ENCODE measurements around the gene HCRTR1.

HCRTR1 gene

DNA sequence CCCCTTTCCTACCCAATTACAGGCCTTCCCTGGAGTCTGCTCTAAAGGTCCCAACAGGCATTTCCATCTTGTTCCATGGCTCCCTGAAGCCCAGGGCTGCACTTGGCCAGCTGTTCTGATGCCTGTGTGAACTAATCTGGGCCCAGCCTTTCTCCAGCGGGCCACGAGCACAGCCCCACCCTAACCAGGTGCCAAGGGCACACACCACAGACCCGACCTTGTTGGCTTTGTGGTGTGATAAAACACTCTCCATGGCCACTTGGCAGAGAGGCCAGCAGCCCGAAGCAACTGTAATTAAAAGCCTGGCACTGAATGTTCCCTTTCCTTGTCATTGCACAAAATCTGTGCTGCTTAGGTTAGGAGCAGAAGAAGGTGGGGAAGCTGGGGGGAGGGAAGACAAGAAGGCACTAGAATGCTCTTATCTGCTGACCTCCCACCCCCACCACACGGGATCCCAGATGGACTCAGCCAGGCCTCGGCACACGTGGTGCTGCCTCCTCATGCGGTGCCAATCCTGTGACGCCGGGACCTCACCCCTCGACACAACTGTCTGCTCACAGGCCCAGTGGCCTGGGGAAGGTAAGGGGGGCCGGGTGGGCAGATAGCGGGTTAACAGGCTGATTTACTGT is 9.9 kb downstream of the HCRTR1 start:
- no peak for DNase-seq

DNA sequence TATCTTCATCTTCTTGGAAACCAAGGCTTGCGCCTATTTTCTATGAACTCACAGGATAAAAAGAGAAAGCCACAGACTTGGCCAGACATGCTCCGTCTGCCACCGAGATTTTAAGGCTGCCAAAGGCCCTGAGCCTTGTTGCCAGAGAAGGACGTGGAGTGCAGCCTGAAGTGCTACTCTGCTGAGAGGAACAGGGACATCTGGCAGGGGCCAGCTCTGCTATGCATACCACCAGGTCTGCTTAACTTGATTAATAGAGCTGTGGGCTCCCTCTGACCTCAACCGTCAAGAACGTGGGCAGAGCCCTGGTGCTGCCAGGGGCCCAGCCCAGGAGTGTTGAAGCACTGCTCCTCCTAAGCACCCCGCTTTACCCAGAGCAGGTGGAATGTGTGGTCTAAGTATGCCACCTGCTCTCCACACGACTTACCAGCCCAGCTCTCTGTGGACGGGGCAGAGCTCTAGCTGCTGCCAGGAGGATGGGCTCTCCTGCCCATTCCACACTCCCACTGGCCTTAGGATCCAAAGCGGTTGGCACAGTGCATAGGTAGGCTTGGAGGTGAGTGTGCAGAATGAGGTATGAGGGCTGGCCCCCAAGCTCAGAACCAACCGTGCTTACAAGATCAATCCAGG is 10.6 kb downstream of the HCRTR1 start:
- no peak for DNase-seq

DNA sequence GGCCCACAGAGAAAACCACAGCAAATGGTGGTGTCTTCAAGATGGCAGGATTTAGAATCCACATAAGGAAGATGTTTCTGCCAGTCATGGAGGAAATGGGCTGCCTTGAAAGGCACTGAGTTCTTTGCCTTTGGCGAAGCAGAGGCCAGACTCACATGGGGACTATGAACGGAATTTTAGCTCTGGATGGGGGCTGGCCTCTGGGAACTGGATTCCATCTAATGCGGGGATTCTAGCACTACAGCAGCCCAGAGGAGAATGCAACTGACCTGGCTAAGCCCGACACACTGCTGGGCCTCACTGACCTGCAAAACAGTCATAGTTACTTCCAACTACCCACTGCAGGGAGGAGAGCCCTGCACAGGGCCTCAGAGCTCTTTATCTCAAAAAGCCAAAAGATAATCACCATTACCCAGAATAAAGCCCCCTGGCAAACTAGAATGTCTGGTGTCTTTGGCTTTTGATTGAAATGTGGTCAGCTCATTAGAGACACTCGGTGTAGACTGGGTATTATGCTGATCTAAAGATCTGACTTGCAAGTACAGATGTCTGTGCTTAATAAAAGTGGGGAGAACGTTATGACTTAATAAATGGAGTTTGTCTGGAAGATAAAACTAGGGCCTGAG is 11.6 kb downstream of the HCRTR1 start:
- DNase-seq: no peak

GRCh38 chr1:31632649-31633048 is 15.2 kb downstream of the HCRTR1 start:
- no peak for DNase-seq

- DNase-seq: no peak
These were observed 15.6 kb downstream of the HCRTR1 start for GRCh38 chr1:31633117-31633516.

- DNase-seq: no peak
These were observed 20.6 kb downstream of the HCRTR1 start for GRCh38 chr1:31637915-31638673.

DNA sequence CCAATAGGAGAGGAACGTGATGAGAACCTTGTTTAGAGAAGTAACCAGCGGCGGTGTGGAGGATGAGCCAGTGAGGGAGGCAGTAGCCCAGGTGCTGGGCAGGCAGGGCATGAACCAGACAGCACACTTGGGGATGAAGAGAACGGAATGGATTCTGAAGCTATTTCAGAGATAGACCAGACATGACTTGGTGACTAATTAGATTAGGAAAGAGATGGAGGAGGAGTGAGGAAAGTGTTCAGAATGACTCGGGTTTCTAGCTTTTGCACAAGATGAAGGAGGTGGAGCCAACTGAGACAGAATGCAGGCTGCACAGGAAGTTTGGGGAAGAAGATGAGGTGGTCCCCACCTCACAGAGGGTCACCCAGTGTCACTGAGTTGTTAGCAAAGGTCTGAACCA is 22.1 kb downstream of the HCRTR1 start:
- DNase-seq: peak; percentile 63

GRCh38 chr1:31640179-31640578 is 22.7 kb downstream of the HCRTR1 start:
- no peak for DNase-seq

DNA sequence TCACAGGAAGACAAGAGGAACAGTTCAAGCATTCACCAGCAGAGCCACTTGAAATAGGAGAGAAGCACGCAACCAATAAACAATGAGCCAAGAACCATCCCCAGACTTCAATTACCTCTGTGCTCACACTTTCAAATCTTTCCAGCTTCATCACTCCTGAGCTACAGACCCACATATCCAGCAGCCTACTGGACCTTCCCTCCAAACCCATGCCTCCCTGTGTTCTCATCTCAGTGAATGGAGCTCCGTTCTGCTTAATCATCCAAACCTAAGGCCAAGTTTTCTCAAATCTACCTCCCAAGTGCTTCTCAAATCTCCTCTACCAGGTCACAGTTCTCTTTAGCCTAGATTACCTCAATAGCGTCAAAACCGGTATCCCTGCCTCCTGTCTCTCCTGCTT is 23.5 kb downstream of the HCRTR1 start:
- DNase-seq: no peak

GRCh38 chr1:31642366-31642765 is 24.9 kb downstream of the HCRTR1 start:
- no peak for DNase-seq

- DNase-seq: no peak
These were observed 25.4 kb downstream of the HCRTR1 start for GRCh38 chr1:31642897-31643296.

DNA sequence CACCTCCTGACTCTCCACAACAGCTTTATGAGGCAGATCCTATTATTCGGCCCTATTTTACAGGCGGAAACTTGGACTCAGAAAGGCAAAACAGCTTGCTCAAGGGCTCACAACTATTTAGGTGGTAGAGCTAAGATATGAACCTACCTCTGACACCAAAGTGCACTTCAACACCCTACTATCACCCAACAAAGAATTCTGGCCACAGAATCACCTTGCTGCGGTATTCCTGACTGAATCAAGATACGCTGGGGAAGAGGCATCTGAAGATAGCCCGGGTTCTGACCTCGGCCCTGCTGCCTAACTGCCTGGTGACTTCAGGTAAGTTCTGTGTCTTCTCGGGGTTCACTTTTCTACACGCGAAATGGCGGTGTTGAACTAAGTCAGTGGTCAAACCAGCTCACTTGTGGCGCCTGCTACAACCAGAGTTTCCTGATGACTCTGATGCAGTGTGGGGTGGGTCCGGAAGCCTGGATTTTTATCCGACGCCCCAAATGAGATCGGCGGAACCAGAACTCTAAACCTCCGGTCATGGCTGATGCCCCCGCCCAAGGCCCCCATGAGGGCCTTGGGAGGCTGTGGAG is 26.6 kb downstream of the HCRTR1 start:
- DNase-seq: no peak

GRCh38 chr1:31644560-31645273 is 27.2 kb downstream of the HCRTR1 start, which contains the start of gene PEF1:
PEF1 (minus strand) TSS chr1:31644876; CDS start chr1:31644864, 12 bp downstream.
- DNase-seq: peak; percentile 98

DNA sequence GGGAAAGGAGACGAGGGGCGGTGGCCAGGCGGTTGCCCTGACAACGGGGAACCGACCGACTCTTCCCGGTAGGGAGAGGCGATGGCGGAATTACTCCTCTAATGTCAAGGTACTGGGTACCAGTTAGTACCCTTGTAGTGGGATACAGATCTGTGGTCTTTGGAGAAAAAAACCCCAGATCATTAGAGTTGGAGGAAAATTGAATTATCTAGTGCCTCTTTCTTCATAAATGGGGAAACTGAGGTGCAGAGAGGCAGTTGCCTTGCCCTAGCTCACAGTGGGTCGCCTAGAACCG is 27.7 kb downstream of the HCRTR1 start:
- no peak for DNase-seq

- no peak for DNase-seq
These were observed 28.9 kb downstream of the HCRTR1 start for GRCh38 chr1:31646259-31646960.

GRCh38 chr1:31647106-31647505 is 29.6 kb downstream of the HCRTR1 start:
- DNase-seq: peak; percentile 80

DNA sequence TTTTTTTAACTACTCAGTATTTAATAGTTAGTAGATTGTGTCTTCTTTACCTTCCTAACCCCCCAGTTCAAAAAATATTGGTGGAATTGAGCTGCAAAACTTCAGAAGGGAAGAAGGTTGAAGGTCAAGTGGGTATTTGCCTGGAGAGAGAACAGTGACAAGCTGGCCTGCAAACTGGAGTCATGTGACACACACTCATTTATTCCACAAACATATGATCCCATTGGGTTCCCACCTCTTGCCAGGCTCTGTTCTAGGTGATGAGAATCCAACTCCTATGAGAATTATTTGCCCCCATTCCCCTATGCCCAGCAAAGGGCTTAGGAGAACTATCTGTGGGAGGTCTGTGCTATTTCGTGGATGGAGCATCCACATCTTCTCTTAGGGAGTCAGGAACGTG is 30.7 kb downstream of the HCRTR1 start:
- no peak for DNase-seq

- peak; percentile 24 for DNase-seq
These were observed 31.3 kb downstream of the HCRTR1 start for GRCh38 chr1:31648641-31649357.

DNA sequence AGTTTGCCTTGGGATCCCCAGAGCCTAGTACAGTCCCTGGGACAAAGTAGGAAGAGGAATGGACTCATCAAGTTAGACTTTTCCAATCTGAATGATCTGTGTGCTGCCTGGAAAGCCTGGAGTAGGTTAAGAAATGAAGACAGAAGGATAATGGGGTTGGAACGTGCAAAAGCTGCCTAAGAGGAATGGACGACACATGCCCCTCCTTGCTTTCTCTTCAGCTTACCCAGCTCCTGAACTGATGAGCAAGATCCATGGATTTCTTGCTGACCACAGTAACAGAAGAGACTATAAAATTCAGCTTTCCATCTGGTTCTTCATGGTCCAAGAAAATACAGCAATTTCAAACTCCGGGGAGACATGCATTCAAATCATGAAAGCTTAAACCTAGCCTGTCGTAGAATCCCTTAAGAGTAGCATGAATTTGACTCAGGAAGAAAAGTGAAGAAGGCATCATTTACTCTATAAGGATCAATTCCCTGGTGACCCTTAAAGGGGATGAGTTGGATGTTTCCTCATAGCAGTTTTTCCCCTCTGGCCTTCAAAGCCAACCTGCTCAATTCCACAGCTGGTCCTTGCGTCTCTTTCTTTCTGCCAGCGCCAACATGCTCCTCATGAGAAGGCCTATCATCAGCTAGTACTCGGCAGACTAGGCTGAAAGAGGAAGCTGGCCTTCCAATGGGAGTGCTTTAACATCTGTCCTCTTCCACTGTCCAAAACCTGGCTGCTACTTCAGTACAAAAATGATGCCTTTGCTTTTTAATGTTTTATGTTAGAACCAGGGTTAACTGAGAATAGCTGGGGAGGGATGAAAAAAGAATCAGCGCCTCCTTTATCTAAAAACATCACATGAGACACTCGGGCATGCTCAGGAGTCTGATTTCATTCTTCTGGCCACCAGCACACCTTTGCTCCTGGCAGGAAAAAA is 32.9 kb downstream of the HCRTR1 start:
- no peak for DNase-seq

DNA sequence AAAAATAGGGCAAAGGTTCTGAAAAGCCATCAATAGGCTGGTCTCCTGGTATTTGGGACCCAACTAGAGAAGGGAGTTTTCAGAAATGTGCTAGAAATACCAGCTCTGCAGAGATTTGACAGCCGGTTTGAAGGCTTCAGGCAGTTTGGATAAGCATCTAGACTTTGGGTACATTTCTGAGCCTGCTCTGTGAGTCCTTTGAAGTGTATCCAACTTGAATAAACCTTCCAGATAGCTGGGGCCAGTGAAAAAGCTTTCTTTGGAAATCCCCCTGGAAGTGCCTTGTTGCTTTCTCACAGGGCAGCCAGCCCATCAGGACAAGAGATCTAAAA is 33.6 kb downstream of the HCRTR1 start:
- DNase-seq: no peak

All from fibroblast of upper back skin (primary cell).